ENCODE data around the gene RBM22. TPM values are rescaled to one million over a fixed set of nuclear protein-coding genes. Genes with fewer than 3 reads are reported as not detected.

RBM22 gene
- polyA plus RNA-seq, 2 of the 4 experiments (the other 2 are of a cell fraction) = 42.2 to 75.7 TPM

- Histone ChIP-seq H3K4me1 (peaks cover 58% of the 10 kb centered on the region), H3K4me2 (no peak overlapping the region), H3K9me3 (no peaks in the 10 kb centered on the region), H3K4me3 (no peak overlapping the region), H3K27ac (peak overlapping the region in 1 of 2 experiments; percentile 59; a peak in 2 of 6 replicates)
- ATAC-seq (no peak), FAIRE-seq (no peak), DNase-seq (ENCODE audit: low read depth in 1 of 2, low spot score in 1 of 2) (no peak)
- CTCF ChIA-PET = interaction anchor here (0.8 to 11.2 kb wide), 10 partner anchors 10 to 195 kb away, joined by 3 to 143 read pairs (median 6); partner anchors contain the start of gene SYNPO
- 88% methylated on average over 2 of the region's 2 CpGs for whole genome bisulfite sequencing (ENCODE audit: missing lambda C conversion rate)
- POLR2A ChIA-PET = interaction anchor here (0.6 to 2.1 kb wide), 5 partner anchors 12 to 205 kb away, joined by 3 to 12 read pairs (median 5); partner anchors contain the start of genes RPS14 and SYNPO
- no peak for TF ChIP-seq HOXB13 (CRISPR knock-in tag; IDR thresholded peaks at IDR 0.05; ENCODE audit: low read depth)
- TF ChIP-seq KDM5A (IDR thresholded peaks at IDR 0.05) = no peak
- TF ChIP-seq HMGXB4 (CRISPR knock-in tag; IDR thresholded peaks at IDR 0.05; ENCODE audit: borderline replicate concordance) = no peak
- TF ChIP-seq ZFP36 (IDR thresholded peaks at IDR 0.05; ENCODE audit: borderline replicate concordance, partially characterized antibody) = no peak
- TF ChIP-seq NR3C1 (IDR thresholded peaks at IDR 0.05) = no peak
- no peak for TF ChIP-seq ATOH8 (CRISPR knock-in tag; IDR thresholded peaks at IDR 0.05; ENCODE audit: low read depth)
- no peak for TF ChIP-seq TP53 (CRISPR knock-in tag; IDR thresholded peaks at IDR 0.05)
- no peak for TF ChIP-seq JUN (IDR thresholded peaks at IDR 0.05)
- TF ChIP-seq SREBF2 (IDR thresholded peaks at IDR 0.05) = no peak
These were observed 46.9 kb downstream of the RBM22 start for GRCh38 chr5:150653762-150654556.

- FAIRE-seq = no peak
- POLR2A ChIA-PET = interaction anchor here (0.6 to 2.1 kb wide), 5 partner anchors 11 to 204 kb away, joined by 3 to 12 read pairs (median 5); partner anchors contain the start of genes RPS14 and SYNPO
- DNase-seq (ENCODE audit: low read depth in 1 of 2, low spot score in 1 of 2) = no peak
- 77% methylated on average over 5 of the region's 5 CpGs for WGBS (ENCODE audit: missing lambda C conversion rate)
- CTCF ChIA-PET = interaction anchor here (0.9 to 11.2 kb wide), 11 partner anchors 10 to 194 kb away, joined by 4 to 143 read pairs (median 6); partner anchors contain the start of gene SYNPO
- ATAC-seq = no peak
- Histone ChIP-seq H3K27ac (peak overlapping the region in 1 of 2 experiments; percentile 59; a peak in 3 of 6 replicates), H3K4me3 (no peak overlapping the region), H3K4me2 (no peak overlapping the region), H3K9me3 (no peaks in the 10 kb centered on the region), H3K4me1 (peaks cover 53% of the 10 kb centered on the region)
- TF ChIP-seq PBX3 (IDR thresholded peaks at IDR 0.05) (no peak), SMC3 (IDR thresholded peaks at IDR 0.05) (0 out of 3 replicates have a peak, but pooled peaks have one; percentile 12), JUNB (IDR thresholded peaks at IDR 0.05) (no peak)
These were observed 47.6 kb downstream of the RBM22 start for GRCh38 chr5:150653145-150653761.

- Histone ChIP-seq H3K27ac (peak overlapping the region in 1 of 2 experiments; percentile 59; a peak in 3 of 6 replicates), H3K4me1 (peaks cover 41% of the 10 kb centered on the region), H3K4me3 (no peak overlapping the region), H3K9me3 (no peaks in the 10 kb centered on the region), H3K4me2 (no peak overlapping the region)
- POLR2A ChIA-PET = interaction anchor here (1.4 to 2.1 kb wide), 3 partner anchors 10 to 25 kb away, joined by 4 to 12 read pairs (median 5); no protein-coding TSS in a partner anchor
- ATAC-seq (no peak), FAIRE-seq (no peak), DNase-seq (ENCODE audit: low read depth in 1 of 2, low spot score in 1 of 2) (no peak)
- CTCF ChIA-PET = interaction anchor here (0.7 to 11.2 kb wide), 8 partner anchors 9 to 91 kb away, joined by 3 to 143 read pairs (median 6); partner anchors contain the start of genes MYOZ3, RBM22 and SYNPO
- WGBS (ENCODE audit: missing lambda C conversion rate) = 83% methylated on average over 13 of the region's 13 CpGs
- TF ChIP-seq ESRRA (IDR thresholded peaks at IDR 0.05; ENCODE audit: borderline replicate concordance, low read length) (no peak), BCL3 (IDR thresholded peaks at IDR 0.05) (no peak), JUN (IDR thresholded peaks at IDR 0.05) (no peak), RARB (CRISPR knock-in tag; IDR thresholded peaks at IDR 0.05) (no peak), PHF8 (IDR thresholded peaks at IDR 0.05; ENCODE audit: borderline replicate concordance, low read depth) (no peak), NPAS2 (CRISPR knock-in tag; IDR thresholded peaks at IDR 0.05; ENCODE audit: borderline replicate concordance) (no peak), HOXB13 (CRISPR knock-in tag; IDR thresholded peaks at IDR 0.05; ENCODE audit: low read depth) (no peak), ELK1 (IDR thresholded peaks at IDR 0.05; ENCODE audit: low read depth, low read length) (no peak), RFX5 (IDR thresholded peaks at IDR 0.05) (no peak), PBX3 (IDR thresholded peaks at IDR 0.05) (no peak), BHLHE40 (IDR thresholded peaks at IDR 0.05; ENCODE audit: low read depth, low read length) (no peak), JUNB (IDR thresholded peaks at IDR 0.05) (no peak), FOSB (CRISPR knock-in tag; IDR thresholded peaks at IDR 0.05) (no peak)
These were observed 48.8 kb downstream of the RBM22 start for GRCh38 chr5:150651924-150652671.
